ENCODE data around the gene NHLH1. TPM values are rescaled to one million over a fixed set of nuclear protein-coding genes. Genes with fewer than 3 reads are reported as not detected.
A peak's percentile ranks its signal among the peaks of the same experiment; 100 is the strongest.

NHLH1 gene
- polyA plus RNA-seq, 1 donor from 2014 or later, result not detected

DNA sequence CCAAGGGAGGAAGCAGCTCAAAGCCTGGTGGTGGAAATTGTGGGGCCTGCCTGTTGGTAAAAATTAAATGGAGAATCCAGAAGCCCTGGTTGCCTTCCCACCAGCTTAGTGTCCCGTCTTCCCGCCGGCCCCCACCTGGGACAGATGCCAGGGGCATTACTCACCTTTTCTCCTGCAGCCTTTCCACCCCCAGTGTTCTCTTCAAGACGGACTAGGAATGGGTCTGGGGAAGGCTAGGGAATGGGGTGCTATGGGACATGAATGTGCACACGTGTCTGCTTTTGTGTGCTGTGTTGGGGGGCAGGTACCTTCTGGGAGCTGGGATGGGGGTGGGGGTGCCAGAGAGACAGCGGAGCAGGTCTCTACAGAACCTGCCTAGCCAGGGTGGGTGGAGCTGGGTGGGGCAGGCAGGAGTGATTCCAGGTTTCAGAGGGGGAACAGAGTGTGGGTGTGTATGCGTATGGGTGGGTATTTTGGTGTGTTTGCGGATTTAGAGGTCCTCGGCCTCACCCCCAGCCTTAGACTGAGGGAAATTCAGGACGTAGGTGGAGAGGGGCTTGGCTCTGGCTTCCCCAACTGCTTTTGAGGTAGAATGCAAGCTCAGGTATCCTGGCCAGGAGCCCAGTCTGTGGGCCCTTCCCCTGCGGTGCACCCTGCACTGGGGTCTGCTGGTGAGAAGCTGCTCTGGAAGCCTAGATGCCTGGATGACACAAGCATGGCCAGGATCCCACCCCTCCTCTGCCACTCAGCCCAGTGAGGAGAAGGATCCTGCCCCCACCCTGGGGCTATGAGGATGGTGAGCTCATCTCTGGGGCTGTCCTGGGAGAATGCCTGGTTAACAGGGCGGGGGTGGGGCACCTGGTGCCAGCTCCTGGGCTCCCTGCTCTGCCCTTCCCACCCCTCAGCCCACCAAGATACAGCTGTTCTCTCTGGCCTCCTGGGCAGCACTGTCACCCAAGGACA, 41.2 kb downstream of the NHLH1 start:
- Mint-ChIP-seq H3K4me3 (no peak overlapping the region), H3K4me1 (peaks cover 0 to 1% (median 0%) of the 10 kb centered on the region in 3 donors), H3K27me3 (no peaks in the 10 kb centered on the region), H3K9me3 (no peaks in the 10 kb centered on the region), H3K36me3 (no peaks in the 10 kb centered on the region), H3K27ac (no peak overlapping the region)

DNA sequence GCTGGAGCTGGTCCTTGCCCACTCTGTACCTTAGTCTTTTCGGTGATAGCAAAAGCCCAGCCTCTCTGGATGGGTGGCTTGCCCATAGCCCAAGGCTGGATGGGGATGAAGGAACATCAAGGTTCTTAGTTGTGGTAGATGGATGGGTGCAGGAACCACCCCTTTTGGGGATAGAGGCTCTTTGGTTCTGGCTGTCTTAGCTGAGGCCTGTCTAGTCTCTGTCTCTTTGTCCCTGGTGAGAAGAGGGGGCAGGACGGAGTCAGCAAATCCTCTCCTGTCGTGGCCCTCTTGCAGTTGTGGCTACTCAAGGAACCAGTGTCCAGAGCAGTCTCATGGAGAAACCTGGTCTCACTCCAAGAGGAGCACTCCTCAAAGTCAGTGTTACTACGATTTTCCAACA, 42.0 kb downstream of the NHLH1 start:
- H3K9me3 Mint-ChIP-seq, result no peaks in the 10 kb centered on the region
- H3K27ac Mint-ChIP-seq, result no peak overlapping the region
- H3K4me1 Mint-ChIP-seq, result peaks cover 0 to 1% (median 0%) of the 10 kb centered on the region in 3 donors
- H3K27me3 Mint-ChIP-seq, result no peaks in the 10 kb centered on the region
- no peaks in the 10 kb centered on the region for H3K36me3 Mint-ChIP-seq
- no peak overlapping the region for H3K4me3 Mint-ChIP-seq

DNA sequence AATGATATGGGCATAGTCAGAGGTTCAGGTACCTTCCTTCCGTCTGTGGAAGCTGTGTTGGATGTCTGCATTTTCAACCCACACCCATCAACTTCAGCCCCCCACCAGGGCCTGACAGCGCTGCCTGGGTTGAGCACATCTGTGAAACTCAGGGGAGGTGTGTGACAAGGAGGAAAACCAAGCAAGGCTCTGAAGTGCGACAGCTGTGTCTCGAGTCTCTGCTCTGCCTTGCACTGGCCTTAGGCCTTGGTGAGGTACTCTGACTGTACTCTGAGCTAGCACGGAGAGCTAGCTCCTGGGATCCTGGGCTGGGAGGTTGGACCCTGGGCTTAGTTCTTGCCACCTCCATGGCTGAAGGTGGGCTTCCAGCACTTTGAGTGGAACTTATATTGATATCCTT, 42.6 kb downstream of the NHLH1 start:
- H3K4me1 Mint-ChIP-seq, result peaks cover 0 to 1% (median 0%) of the 10 kb centered on the region in 3 donors
- H3K27me3 Mint-ChIP-seq, result no peaks in the 10 kb centered on the region
- H3K27ac Mint-ChIP-seq, result no peak overlapping the region
- H3K4me3 Mint-ChIP-seq, result no peak overlapping the region
- no peaks in the 10 kb centered on the region for H3K9me3 Mint-ChIP-seq
- no peaks in the 10 kb centered on the region for H3K36me3 Mint-ChIP-seq

DNA sequence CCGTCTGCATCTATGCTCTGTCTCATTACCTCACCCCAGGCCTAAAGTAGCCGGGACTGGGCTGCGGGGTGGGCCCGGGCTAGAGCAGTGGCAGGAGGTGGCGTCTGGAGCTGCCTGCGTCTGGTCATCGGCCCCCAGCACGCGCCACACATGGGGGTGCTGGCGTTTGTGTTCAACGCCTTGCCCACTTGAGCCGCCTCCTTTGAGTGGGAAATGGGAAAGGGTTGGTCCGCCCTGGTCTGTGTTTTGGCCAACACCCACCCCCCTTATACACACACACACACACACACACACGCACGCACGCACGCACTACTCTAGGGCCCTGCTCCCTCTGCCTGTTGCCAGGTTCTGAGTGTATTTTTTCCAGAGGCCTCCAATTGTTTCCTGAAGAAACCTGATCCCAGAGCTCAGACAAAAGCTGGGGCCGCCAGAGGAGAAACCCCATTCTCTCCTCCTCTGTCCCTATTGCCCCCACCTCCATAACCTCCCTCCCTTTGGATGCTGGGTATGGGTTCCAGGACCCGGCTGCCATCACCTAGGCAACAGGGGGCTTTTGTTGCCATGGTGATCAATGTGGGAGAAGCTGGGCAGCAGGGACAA, 43.6 kb downstream of the NHLH1 start:
- peaks cover 0 to 1% (median 0%) of the 10 kb centered on the region in 3 donors for H3K4me1 Mint-ChIP-seq
- no peak overlapping the region for H3K4me3 Mint-ChIP-seq
- no peaks in the 10 kb centered on the region for H3K9me3 Mint-ChIP-seq
- H3K36me3 Mint-ChIP-seq, result no peaks in the 10 kb centered on the region
- H3K27ac Mint-ChIP-seq, result no peak overlapping the region
- no peaks in the 10 kb centered on the region for H3K27me3 Mint-ChIP-seq

DNA sequence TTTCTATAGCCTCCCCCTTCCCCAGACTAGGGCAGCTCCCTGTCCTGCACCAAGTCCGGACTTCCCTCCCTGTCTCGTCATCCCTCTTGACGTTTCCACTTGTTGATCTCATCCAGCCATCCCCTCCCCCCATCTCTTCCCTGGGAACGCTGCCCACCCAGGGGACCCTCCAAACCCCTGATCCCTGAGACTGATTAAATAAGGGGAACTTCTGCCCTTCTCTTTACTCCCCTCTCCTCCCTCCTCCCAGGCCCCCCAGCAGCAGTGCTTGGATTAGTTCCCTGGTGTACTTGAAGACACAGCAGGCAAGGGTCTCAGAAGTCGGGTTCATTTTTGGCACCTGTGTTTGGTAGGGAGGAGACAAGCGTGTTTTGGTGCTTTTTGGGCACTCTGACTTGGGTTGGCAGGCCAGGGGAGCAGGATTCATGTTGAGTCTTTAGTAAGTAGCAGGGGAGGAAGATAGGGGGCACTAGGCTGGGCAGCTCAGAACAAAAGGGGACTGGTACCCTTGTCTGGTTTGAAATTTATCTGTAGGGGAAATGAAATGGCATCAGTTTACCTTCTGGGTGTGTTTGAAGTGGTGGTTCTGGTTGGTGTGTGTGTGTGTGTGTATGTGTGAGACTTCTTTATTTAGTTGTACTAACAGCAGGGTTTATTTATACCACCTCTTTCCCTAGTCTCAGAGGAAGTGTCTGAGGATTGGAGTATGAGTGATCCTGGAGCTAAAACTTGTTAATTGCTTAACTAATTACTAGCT, 44.6 kb downstream of the NHLH1 start:
- Mint-ChIP-seq H3K4me1 (peaks cover 0 to under 1% (median 0%) of the 10 kb centered on the region in 3 donors), H3K27me3 (no peaks in the 10 kb centered on the region), H3K36me3 (no peaks in the 10 kb centered on the region), H3K27ac (no peak overlapping the region), H3K4me3 (no peak overlapping the region), H3K9me3 (no peaks in the 10 kb centered on the region)

DNA sequence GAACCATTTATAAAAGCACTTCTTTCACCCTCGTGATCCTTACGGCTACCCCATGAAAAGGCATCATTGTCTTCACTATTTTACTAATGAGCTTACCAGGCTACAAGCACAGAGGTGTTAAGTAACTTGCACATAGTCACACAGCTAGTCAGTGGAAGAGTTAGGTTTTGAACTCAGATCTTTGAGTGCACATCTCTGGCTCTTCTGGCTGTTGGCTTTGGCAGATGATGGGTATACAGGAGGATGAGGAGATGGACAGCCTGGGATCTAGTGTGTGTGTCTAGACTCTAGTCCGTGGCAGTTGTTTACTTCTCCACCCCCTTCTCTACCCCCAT, 45.1 kb downstream of the NHLH1 start:
- no peaks in the 10 kb centered on the region for H3K9me3 Mint-ChIP-seq

DNA sequence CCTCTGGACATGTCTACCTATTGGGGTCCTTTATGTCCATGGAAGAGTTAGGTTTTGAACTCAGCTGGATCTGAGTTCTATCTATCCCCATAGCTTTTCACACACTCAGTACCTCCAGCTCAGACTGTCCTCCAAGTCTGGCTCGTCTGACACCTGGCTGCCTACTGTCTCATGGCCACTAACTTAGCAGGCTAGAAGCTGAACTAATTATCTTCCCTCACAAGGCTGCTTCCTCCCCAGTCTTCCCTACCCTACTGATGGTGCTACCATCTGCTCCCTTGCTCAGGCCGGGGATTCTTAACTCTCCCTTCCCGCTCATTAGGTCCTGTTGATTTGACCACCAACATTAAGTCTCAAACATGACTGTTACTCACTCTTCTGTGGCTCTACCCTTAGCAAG, 46.8 kb downstream of the NHLH1 start:
- H3K27ac Mint-ChIP-seq, result no peak overlapping the region
- H3K4me3 Mint-ChIP-seq, result no peak overlapping the region
- no peaks in the 10 kb centered on the region for H3K36me3 Mint-ChIP-seq
- H3K27me3 Mint-ChIP-seq, result no peaks in the 10 kb centered on the region
- no peaks in the 10 kb centered on the region for H3K9me3 Mint-ChIP-seq
- no peaks in the 10 kb centered on the region for H3K4me1 Mint-ChIP-seq

More for the DNA sequence above, 45.1 kb downstream of the NHLH1 start:
- H3K27ac Mint-ChIP-seq, result no peak overlapping the region
- H3K4me3 Mint-ChIP-seq, result no peak overlapping the region
- H3K27me3 Mint-ChIP-seq, result no peaks in the 10 kb centered on the region
- H3K4me1 Mint-ChIP-seq, result no peaks in the 10 kb centered on the region
- H3K36me3 Mint-ChIP-seq, result no peaks in the 10 kb centered on the region

DNA sequence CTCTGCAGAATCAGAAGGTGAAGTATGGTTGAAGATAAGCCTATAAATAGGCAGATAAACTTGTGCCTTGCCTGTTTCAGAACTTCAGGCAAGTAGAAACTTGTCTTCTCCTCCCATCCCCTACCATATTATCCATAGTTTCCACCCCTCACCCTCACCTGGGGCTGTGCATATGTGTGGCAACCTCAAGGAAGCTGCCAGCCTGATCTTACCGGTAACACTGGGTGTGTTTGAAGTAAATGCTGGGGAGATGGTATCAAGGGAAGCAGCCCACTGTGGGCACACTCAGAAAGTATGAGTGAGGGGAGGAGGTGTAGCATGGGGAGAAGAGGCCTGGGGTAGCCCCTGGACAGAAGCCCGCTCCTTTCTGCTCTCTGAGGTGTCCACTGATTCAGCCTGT, 48.0 kb downstream of the NHLH1 start:
- Mint-ChIP-seq H3K4me1 (no peaks in the 10 kb centered on the region), H3K27me3 (no peaks in the 10 kb centered on the region), H3K27ac (no peak overlapping the region), H3K36me3 (no peaks in the 10 kb centered on the region), H3K4me3 (no peak overlapping the region), H3K9me3 (no peaks in the 10 kb centered on the region)

DNA sequence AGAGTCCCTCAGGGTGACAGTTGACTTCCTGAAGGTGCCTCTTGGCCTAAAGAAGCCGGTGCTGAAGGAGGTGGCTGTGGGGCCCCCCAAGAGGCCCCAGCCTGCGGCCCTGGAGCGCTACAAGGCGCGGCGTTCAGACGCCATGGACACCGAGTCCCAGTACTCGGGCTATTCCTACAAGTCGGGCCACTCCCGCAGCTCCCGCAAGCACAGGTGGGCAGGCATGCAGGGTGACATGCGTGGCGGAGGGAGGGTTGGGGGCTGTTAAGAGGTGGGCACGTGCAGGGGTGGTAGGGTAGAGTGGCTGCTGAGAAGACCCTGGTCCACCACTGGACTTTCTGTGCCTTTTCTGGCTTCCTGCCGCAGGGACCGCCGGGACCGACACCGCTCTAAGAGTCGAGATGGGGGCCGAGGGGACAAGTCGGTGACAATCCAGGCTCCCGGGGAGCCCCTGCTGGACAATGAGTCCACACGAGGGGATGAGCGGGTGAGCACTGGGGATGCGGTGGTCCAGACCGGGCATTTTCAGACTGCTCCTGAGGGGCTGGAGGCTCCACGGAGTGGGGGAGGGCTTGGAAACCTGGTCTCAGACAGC, 48.9 kb downstream of the NHLH1 start:
- Mint-ChIP-seq H3K4me1 (no peaks in the 10 kb centered on the region), H3K27ac (no peak overlapping the region), H3K4me3 (no peak overlapping the region), H3K27me3 (peaks cover under 1% of the 10 kb centered on the region), H3K9me3 (no peaks in the 10 kb centered on the region), H3K36me3 (no peaks in the 10 kb centered on the region)

DNA sequence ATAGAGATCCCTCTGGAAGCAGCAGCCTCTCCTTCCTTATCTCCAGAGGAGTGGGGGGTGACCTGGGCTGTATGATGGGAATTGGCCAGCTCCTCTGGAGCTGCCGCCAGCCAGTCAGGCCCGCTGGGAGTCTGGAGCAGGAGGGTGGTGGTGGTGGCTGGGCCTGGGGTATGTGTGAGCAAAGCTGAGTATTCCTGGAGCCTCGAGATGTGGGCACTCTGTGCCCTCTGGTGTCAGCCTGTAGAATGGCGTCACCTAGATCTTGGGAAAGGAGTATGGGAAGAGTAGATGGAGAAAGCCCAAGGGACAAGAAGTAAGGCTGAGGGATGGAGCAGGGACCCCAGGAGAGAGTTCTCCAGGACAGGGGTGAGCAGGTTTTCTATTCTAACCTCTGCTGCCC, 49.5 kb downstream of the NHLH1 start:
- Mint-ChIP-seq H3K4me1 (no peaks in the 10 kb centered on the region), H3K36me3 (no peaks in the 10 kb centered on the region), H3K27me3 (peaks cover 3% of the 10 kb centered on the region), H3K4me3 (no peak overlapping the region), H3K9me3 (no peaks in the 10 kb centered on the region), H3K27ac (no peak overlapping the region)

DNA sequence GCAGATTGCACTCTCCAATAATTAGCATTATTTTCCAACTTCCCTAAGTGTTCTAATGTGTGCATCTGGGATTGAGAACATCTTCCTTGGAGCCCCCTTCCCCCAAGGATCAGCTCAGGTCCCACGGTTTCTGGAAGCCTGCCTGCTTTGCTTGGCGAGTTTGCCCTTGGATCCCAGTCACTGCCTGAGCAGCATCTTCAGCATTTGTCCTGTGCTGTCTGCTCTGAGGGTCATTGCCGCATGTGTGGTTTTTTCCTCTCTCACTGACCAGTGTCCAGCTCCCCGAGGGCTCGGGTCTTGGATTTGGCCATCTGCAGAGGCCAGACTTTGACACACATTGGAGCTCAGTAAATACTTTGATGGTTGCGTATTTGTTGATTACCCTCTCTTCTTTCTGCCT, 51.6 kb downstream of the NHLH1 start:
- H3K4me1 Mint-ChIP-seq, result no peaks in the 10 kb centered on the region
- peaks cover 3% of the 10 kb centered on the region for H3K27me3 Mint-ChIP-seq
- no peaks in the 10 kb centered on the region for H3K36me3 Mint-ChIP-seq
- no peaks in the 10 kb centered on the region for H3K9me3 Mint-ChIP-seq
- H3K4me3 Mint-ChIP-seq, result no peak overlapping the region
- H3K27ac Mint-ChIP-seq, result no peak overlapping the region

DNA sequence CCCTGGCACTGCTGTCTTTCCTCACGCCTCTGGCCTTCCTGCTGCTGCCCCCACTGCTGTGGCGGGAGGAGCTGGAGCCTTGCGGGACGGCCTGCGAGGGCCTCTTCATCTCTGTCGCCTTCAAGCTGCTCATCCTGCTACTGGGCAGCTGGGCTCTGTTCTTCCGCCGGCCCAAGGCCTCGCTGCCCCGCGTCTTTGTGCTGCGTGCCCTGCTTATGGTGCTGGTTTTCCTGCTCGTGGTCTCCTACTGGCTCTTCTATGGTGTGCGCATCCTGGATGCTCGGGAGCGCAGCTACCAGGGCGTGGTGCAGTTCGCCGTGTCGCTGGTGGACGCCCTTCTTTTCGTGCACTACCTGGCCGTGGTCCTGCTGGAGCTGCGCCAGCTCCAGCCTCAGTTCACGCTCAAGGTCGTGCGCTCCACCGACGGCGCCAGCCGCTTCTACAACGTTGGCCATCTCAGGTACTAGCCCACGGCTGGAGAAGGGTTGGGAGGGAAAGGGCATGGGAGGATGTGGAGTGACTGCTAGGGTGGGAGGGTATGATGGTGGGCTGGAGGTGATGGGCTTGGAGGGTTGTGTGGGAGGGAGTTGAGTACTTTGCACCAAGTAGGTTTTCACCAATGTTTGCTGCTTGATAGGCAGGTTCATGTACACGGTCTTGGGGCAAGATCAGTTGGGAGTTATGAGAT, 52.4 kb downstream of the NHLH1 start:
- no peaks in the 10 kb centered on the region for H3K4me1 Mint-ChIP-seq
- peaks cover 1% of the 10 kb centered on the region for H3K36me3 Mint-ChIP-seq
- no peak overlapping the region for H3K4me3 Mint-ChIP-seq
- H3K9me3 Mint-ChIP-seq, result no peaks in the 10 kb centered on the region
- no peak overlapping the region for H3K27ac Mint-ChIP-seq
- peaks cover 3% of the 10 kb centered on the region for H3K27me3 Mint-ChIP-seq

DNA sequence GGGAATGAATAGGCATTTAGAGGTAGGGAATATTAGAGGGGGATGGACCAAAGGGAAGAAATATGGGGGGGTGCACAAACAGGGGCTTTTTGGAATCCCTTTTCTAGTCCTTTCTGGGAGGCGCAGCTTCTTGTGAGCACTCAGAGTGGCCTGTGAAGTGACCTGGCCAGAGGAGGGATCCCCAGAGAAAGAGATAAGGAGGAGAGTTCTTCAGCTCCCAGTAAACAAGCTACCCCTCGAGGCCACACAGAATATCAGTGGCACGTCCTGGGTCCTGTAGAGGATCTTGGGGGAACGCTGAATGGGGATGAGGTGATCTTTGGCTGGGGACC, 52.9 kb downstream of the NHLH1 start:
- no peak overlapping the region for H3K27ac Mint-ChIP-seq
- no peak overlapping the region for H3K4me3 Mint-ChIP-seq
- H3K36me3 Mint-ChIP-seq, result peaks cover 1% of the 10 kb centered on the region
- no peaks in the 10 kb centered on the region for H3K4me1 Mint-ChIP-seq
- H3K9me3 Mint-ChIP-seq, result no peaks in the 10 kb centered on the region
- H3K27me3 Mint-ChIP-seq, result peaks cover 3% of the 10 kb centered on the region

DNA sequence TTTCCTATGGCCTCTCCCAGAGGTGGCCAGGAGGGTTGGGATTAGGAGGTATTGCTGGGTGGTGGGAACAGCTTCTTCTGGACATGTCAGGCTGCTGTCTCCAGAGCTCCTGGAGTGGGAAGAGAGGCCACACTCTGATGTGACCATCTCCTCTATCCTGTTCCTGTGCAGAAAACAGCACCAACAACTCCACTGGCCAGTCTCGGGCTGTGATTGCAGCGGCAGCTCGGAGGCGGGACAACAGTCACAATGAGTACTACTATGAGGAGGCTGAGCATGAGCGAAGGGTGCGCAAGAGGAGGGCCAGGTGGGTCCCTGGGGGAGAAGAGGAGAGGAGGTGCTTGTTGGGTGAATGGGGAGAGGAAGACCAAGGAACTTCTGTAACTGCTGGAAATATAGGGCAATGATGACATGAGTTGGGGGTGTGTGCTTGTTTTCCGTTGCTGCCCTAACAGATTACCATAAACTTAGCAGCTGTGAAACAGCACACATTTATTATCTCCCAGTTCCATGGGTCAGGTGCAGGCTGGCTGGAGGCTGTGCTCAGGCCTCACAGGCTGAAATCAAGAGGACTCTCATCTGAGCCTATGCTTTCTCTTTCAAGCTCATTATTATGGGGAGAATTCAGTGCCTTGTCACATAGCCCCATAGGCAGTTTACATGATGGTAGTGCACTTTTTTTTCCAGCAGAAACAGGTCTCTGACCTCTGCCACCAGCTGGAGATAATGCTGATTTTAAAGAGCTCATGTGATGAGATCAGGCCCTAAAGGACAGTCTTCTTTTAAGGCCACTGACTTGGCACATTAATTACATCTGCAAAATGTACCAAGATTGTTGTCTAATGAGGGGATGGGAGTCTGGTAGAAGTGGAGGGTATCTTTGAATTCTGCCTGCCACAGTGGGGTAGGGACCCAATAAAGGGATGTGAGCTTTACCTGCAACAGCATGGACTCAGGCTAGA, 54.3 kb downstream of the NHLH1 start:
- Mint-ChIP-seq H3K36me3 (peaks cover 1% of the 10 kb centered on the region), H3K9me3 (no peaks in the 10 kb centered on the region), H3K27me3 (peaks cover 3% of the 10 kb centered on the region), H3K4me1 (peaks cover 0 to 1% (median 0%) of the 10 kb centered on the region in 3 donors), H3K4me3 (no peak overlapping the region), H3K27ac (peak overlapping the region in 1 of 3 donors; percentile 65)
